Activated T-cell treated with anti-CD3 and anti-CD28 coated beads, Interleukin-2, amount 50 U/mL, for 24 hours (primary cell): ENCODE data around the gene LCNL1.

ENCODE experiments used
- DNase-seq: peaks from one replicate; pipeline ENCODE4 v3.0.0-alpha.2; 2020
- H3K27ac Mint-ChIP-seq: 2 replicates; pipeline ENCODE4 v1.8.0; 2020; ENCODE audit warnings: mild to moderate bottlenecking, mixed read lengths
- H3K27me3 Mint-ChIP-seq: 2 replicates; pipeline ENCODE4 v1.8.0; 2020; ENCODE audit warnings: mixed read lengths
- H3K36me3 Mint-ChIP-seq: 2 replicates; pipeline ENCODE4 v1.8.0; 2020; ENCODE audit warnings: low read depth, mixed read lengths
- H3K4me1 Mint-ChIP-seq: 2 replicates; pipeline ENCODE4 v1.8.0; 2020; ENCODE audit warnings: low read depth, mixed read lengths
- H3K4me3 Mint-ChIP-seq: 2 replicates; pipeline ENCODE4 v1.8.0; 2020; ENCODE audit warnings: mild to moderate bottlenecking, moderate library complexity, mixed read lengths
- H3K9me3 Mint-ChIP-seq: 2 replicates; pipeline ENCODE4 v1.8.0; 2020; ENCODE audit warnings: mixed read lengths

The LCNL1 gene

GRCh38 chr9:136961279-136962065, 21.3 kb upstream of the LCNL1 start:
- H3K9me3 Mint-ChIP-seq, result no peaks in the 10 kb centered on the region
- H3K27ac Mint-ChIP-seq, result no peak overlapping the region
- H3K4me1 Mint-ChIP-seq, result peaks cover 33% of the 10 kb centered on the region
- no peaks in the 10 kb centered on the region for H3K36me3 Mint-ChIP-seq
- no peaks in the 10 kb centered on the region for H3K27me3 Mint-ChIP-seq
- H3K4me3 Mint-ChIP-seq, result no peak overlapping the region
- DNase-seq, result no peak

GRCh38 chr9:136962163-136962562, 20.6 kb upstream of the LCNL1 start:
- Mint-ChIP-seq H3K27ac (no peak overlapping the region), H3K9me3 (no peaks in the 10 kb centered on the region), H3K4me1 (peaks cover 33% of the 10 kb centered on the region), H3K4me3 (no peak overlapping the region), H3K36me3 (no peaks in the 10 kb centered on the region), H3K27me3 (no peaks in the 10 kb centered on the region)
- DNase-seq, result no peak

GRCh38 chr9:136962701-136963248, 20.0 kb upstream of the LCNL1 start:
- no peak for DNase-seq
- Mint-ChIP-seq H3K4me3 (no peak overlapping the region), H3K27ac (no peak overlapping the region), H3K9me3 (no peaks in the 10 kb centered on the region), H3K36me3 (no peaks in the 10 kb centered on the region), H3K27me3 (no peaks in the 10 kb centered on the region), H3K4me1 (peaks cover 33% of the 10 kb centered on the region)

GRCh38 chr9:136963341-136963740, 19.5 kb upstream of the LCNL1 start:
- DNase-seq, result no peak
- Mint-ChIP-seq H3K4me1 (peaks cover 33% of the 10 kb centered on the region), H3K36me3 (no peaks in the 10 kb centered on the region), H3K9me3 (no peaks in the 10 kb centered on the region), H3K4me3 (no peak overlapping the region), H3K27me3 (no peaks in the 10 kb centered on the region), H3K27ac (no peak overlapping the region)

- Mint-ChIP-seq H3K36me3 (no peaks in the 10 kb centered on the region), H3K27ac (no peak overlapping the region), H3K4me3 (no peak overlapping the region), H3K4me1 (peaks cover 33% of the 10 kb centered on the region), H3K9me3 (no peaks in the 10 kb centered on the region), H3K27me3 (no peaks in the 10 kb centered on the region)
- DNase-seq, result no peak
Measured at GRCh38 chr9:136963751-136964150, 19.0 kb upstream of the LCNL1 start.

GRCh38 chr9:136964171-136964689, 18.6 kb upstream of the LCNL1 start:
- no peaks in the 10 kb centered on the region for H3K36me3 Mint-ChIP-seq
- H3K9me3 Mint-ChIP-seq, result no peaks in the 10 kb centered on the region
- DNase-seq, result no peak
- H3K27ac Mint-ChIP-seq, result no peak overlapping the region
- H3K4me3 Mint-ChIP-seq, result no peak overlapping the region
- no peaks in the 10 kb centered on the region for H3K27me3 Mint-ChIP-seq
- H3K4me1 Mint-ChIP-seq, result peaks cover 33% of the 10 kb centered on the region

GRCh38 chr9:136964833-136965422, 17.9 kb upstream of the LCNL1 start:
- Mint-ChIP-seq H3K4me1 (peaks cover 32% of the 10 kb centered on the region), H3K9me3 (no peaks in the 10 kb centered on the region), H3K36me3 (no peaks in the 10 kb centered on the region), H3K4me3 (no peak overlapping the region), H3K27me3 (no peaks in the 10 kb centered on the region), H3K27ac (no peak overlapping the region)
- DNase-seq, result no peak

GRCh38 chr9:136965771-136966484, 16.9 kb upstream of the LCNL1 start:
- peak overlapping the region; percentile 31 for H3K4me3 Mint-ChIP-seq
- peaks cover 27% of the 10 kb centered on the region for H3K4me1 Mint-ChIP-seq
- DNase-seq, result peak; percentile 48
- H3K27me3 Mint-ChIP-seq, result no peaks in the 10 kb centered on the region
- H3K9me3 Mint-ChIP-seq, result no peaks in the 10 kb centered on the region
- peak overlapping the region; percentile 51 for H3K27ac Mint-ChIP-seq
- no peaks in the 10 kb centered on the region for H3K36me3 Mint-ChIP-seq

- Mint-ChIP-seq H3K27me3 (no peaks in the 10 kb centered on the region), H3K27ac (no peak overlapping the region), H3K36me3 (no peaks in the 10 kb centered on the region), H3K4me3 (no peak overlapping the region), H3K4me1 (peaks cover 17% of the 10 kb centered on the region), H3K9me3 (no peaks in the 10 kb centered on the region)
- DNase-seq, result no peak
Measured at GRCh38 chr9:136968333-136969127, 14.3 kb upstream of the LCNL1 start.

- H3K4me3 Mint-ChIP-seq, result no peak overlapping the region
- no peak overlapping the region for H3K27ac Mint-ChIP-seq
- no peak for DNase-seq
- H3K36me3 Mint-ChIP-seq, result no peaks in the 10 kb centered on the region
- H3K4me1 Mint-ChIP-seq, result peaks cover 17% of the 10 kb centered on the region
- H3K9me3 Mint-ChIP-seq, result no peaks in the 10 kb centered on the region
- no peaks in the 10 kb centered on the region for H3K27me3 Mint-ChIP-seq
Measured at GRCh38 chr9:136969150-136969549, 13.6 kb upstream of the LCNL1 start.

GRCh38 chr9:136969774-136970173, 13.0 kb upstream of the LCNL1 start:
- H3K4me3 Mint-ChIP-seq, result no peak overlapping the region
- H3K36me3 Mint-ChIP-seq, result no peaks in the 10 kb centered on the region
- peaks cover 14% of the 10 kb centered on the region for H3K4me1 Mint-ChIP-seq
- no peak overlapping the region for H3K27ac Mint-ChIP-seq
- DNase-seq, result no peak
- no peaks in the 10 kb centered on the region for H3K9me3 Mint-ChIP-seq
- H3K27me3 Mint-ChIP-seq, result no peaks in the 10 kb centered on the region

- Mint-ChIP-seq H3K4me3 (no peak overlapping the region), H3K4me1 (peaks cover 17% of the 10 kb centered on the region), H3K36me3 (no peaks in the 10 kb centered on the region), H3K9me3 (no peaks in the 10 kb centered on the region), H3K27me3 (no peaks in the 10 kb centered on the region), H3K27ac (no peak overlapping the region)
- no peak for DNase-seq
Measured at GRCh38 chr9:136970361-136970760, 12.4 kb upstream of the LCNL1 start.

- no peak for DNase-seq
- Mint-ChIP-seq H3K27me3 (peaks cover 4% of the 10 kb centered on the region), H3K9me3 (no peaks in the 10 kb centered on the region), H3K4me3 (no peak overlapping the region), H3K4me1 (peaks cover 18% of the 10 kb centered on the region), H3K27ac (no peak overlapping the region), H3K36me3 (no peaks in the 10 kb centered on the region)
Measured at GRCh38 chr9:136971746-136972145, 11.0 kb upstream of the LCNL1 start.

GRCh38 chr9:136972335-136972734, 10.5 kb upstream of the LCNL1 start:
- peaks cover 18% of the 10 kb centered on the region for H3K4me1 Mint-ChIP-seq
- no peaks in the 10 kb centered on the region for H3K36me3 Mint-ChIP-seq
- peaks cover 4% of the 10 kb centered on the region for H3K27me3 Mint-ChIP-seq
- H3K9me3 Mint-ChIP-seq, result no peaks in the 10 kb centered on the region
- H3K4me3 Mint-ChIP-seq, result no peak overlapping the region
- DNase-seq, result no peak
- no peak overlapping the region for H3K27ac Mint-ChIP-seq
